Measurements from ENCODE around the gene BIVM. TPM values are rescaled to one million over a fixed set of nuclear protein-coding genes. Genes with fewer than 3 reads are reported as not detected.

The BIVM gene
- total RNA-seq, 4 donors from 2014 or later: 5.4 to 16.0 (median 7.7) TPM

DNA sequence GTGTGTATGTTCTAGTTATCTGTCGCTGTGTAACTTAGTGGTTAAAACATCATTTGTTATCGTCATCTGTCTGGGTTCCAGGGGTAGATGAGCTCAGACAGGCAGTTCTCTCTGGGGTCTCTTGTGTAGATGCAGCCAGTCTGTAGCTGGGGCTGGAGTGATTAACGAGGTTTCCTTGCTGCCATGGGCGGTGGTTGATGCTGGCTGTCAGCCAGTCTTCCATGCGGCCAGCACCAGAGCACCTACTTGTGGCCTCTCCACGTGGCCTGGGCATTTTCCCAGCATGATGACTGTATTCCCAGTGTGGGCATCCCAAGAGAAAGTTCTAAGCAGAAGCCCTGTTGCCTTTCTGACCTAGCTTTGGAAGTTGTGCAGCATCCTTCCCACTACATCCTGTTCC is 57.6 kb downstream of the BIVM start:
- 41 to 42% methylated on average over 6 of the region's 6 CpGs for WGBS, 2 donors
- no peak overlapping the region for H3K4me3 ChIP-seq (ENCODE audit: low read depth, poor library complexity, severe bottlenecking)
- intact Hi-C loops (cut with DNase I; ENCODE audit: low total_unique reads): no loop called here
- no peak for DNase-seq (ENCODE audit: low spot score in 2 of 2)
- TF ChIP-seq CTCF (IDR thresholded peaks at IDR 0.05) (no peak), POLR2A (IDR thresholded peaks at IDR 0.05) (no peak)

- intact Hi-C loops (cut with DNase I; ENCODE audit: low total_unique reads): no loop called here
- TF ChIP-seq POLR2A (IDR thresholded peaks at IDR 0.05) (no peak), CTCF (IDR thresholded peaks at IDR 0.05) (no peak)
These were observed 63.8 kb downstream of the BIVM start for GRCh38 chr13:102862624-102863210.

GRCh38 chr13:102863590-102863989 is 64.7 kb downstream of the BIVM start:
- intact Hi-C loops (cut with DNase I; ENCODE audit: low total_unique reads): no loop called here
- 59 to 75% methylated on average over 4 of the region's 4 CpGs for WGBS, 2 donors

More at GRCh38 chr13:102862624-102863210, 63.8 kb downstream of the BIVM start:
- WGBS, 2 donors: 86 to 90% methylated on average over 13 of the region's 13 CpGs
- H3K4me3 ChIP-seq (ENCODE audit: low read depth, poor library complexity, severe bottlenecking): no peak overlapping the region
- DNase-seq (ENCODE audit: low spot score in 2 of 2): no peak

DNA sequence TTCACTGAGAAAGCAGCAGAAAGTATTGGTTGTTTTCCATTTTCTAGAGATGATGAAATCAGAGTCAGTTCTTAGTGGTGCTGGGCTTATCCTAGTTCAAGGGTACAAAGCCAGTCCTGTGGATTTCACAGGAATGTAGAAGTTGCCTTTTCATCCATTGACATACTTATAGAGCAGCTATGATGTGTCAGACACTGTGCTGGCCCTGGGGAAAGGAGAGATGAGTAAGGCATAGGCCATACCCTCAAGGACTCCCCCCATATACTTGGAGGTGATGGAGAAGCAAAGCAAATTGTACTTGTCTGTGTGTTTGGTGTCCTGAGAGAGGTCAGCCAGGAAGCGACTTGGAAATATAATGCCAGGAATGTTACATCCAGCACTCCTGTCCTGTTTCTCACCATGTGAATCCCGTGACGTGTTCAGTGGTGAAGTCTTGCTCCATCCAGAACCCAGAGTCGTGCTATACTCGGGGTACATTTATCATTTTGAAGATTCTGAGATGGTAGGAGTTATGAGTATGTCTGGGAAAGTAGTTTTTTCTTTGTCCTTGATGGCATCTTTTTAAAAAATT is 69.5 kb downstream of the BIVM start:
- TF ChIP-seq POLR2A (IDR thresholded peaks at IDR 0.05) (no peak), CTCF (IDR thresholded peaks at IDR 0.05) (no peak)
- no peak for DNase-seq (ENCODE audit: low spot score in 2 of 2)
- 85 to 92% methylated on average over 5 of the region's 5 CpGs for WGBS, 2 donors
- H3K4me3 ChIP-seq (ENCODE audit: low read depth, poor library complexity, severe bottlenecking): no peak overlapping the region
- intact Hi-C loops (cut with DNase I; ENCODE audit: low total_unique reads): no loop called here

More at GRCh38 chr13:102863590-102863989, 64.7 kb downstream of the BIVM start:
- no peak for DNase-seq (ENCODE audit: low spot score in 2 of 2)
- no peak overlapping the region for H3K4me3 ChIP-seq (ENCODE audit: low read depth, poor library complexity, severe bottlenecking)
- TF ChIP-seq POLR2A (IDR thresholded peaks at IDR 0.05): no peak
- TF ChIP-seq CTCF (IDR thresholded peaks at IDR 0.05): no peak

DNA sequence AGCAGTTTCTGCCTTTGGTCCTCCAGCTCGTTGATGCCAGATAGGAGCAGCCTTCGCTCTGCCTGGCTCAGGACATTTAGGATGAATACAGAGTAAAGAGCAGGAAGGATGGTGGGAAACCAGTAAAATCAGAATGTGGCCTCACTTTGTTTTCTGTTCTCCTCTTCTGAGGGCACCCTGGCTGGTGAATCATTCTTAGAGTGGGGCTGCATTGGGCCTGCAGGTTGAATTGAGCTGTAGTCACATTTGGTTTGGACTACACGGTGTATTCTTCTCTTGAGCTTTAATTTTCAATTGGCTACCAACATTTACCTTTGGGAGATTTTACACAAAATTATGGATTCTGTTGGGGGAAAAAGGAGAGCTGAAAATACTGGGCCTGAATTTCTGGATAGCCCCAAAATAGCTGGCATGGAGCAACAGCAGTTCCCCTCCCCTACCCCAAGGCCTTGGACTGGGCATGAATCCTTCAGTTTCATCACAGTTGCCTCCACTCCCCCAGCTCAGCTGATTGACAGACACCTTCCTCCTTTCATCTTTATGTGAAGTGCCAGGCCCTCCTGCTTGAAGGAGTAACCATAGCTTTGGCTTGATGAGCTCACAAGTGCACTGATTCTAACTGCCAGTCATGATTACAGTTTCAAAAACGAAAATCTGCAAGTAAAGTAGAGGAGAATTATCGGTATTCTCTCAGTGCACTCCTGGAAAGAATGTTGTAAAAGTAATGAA is 71.2 kb downstream of the BIVM start:
- intact Hi-C loops (cut with DNase I; ENCODE audit: low total_unique reads): no loop called here
- no peak for DNase-seq (ENCODE audit: low spot score in 2 of 2)
- H3K4me3 ChIP-seq (ENCODE audit: low read depth, poor library complexity, severe bottlenecking): no peak overlapping the region
- 53 to 55% methylated on average over 5 of the region's 5 CpGs for WGBS, 2 donors
- TF ChIP-seq POLR2A (IDR thresholded peaks at IDR 0.05): no peak
- no peak for TF ChIP-seq CTCF (IDR thresholded peaks at IDR 0.05)
